Caki2 (cell line): Measurements from ENCODE around the gene EIF2S2. TPM values are rescaled to one million over a fixed set of nuclear protein-coding genes. Genes with fewer than 3 reads are reported as not detected.
"Not testable (repeated sequence)": the region's sequence is repeated elsewhere in the genome, so short reads cannot be mapped to it uniquely, and the experiment has no call there.

ENCODE experiments used
- DNase-seq: peaks from one replicate; pipeline ENCODE4 v3.0.0-alpha.2; 2015; ENCODE audit warnings: low read depth
- in situ Hi-C: cut with HindIII; loops from 2 replicates; pipeline ENCODE4 v1.10.0; 2016; ENCODE audit warnings: low sequenced_read_pairs, low pct_unique_long_range_greater_than_20kb, mixed read lengths
- total RNA-seq: library from RNA; depleted of rRNA; stranded (reverse); fragments of >200 nt; shearing (Covaris generic); gene quantifications from 2 replicates; pipeline ENCODE4 v1.2.3, GENCODE V29; 2014; ENCODE audit warnings: low replicate concordance; rRNA removed

EIF2S2 gene, protein sequence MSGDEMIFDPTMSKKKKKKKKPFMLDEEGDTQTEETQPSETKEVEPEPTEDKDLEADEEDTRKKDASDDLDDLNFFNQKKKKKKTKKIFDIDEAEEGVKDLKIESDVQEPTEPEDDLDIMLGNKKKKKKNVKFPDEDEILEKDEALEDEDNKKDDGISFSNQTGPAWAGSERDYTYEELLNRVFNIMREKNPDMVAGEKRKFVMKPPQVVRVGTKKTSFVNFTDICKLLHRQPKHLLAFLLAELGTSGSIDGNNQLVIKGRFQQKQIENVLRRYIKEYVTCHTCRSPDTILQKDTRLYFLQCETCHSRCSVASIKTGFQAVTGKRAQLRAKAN
- total RNA-seq = 171 and 241 TPM in 2 replicates

DNA sequence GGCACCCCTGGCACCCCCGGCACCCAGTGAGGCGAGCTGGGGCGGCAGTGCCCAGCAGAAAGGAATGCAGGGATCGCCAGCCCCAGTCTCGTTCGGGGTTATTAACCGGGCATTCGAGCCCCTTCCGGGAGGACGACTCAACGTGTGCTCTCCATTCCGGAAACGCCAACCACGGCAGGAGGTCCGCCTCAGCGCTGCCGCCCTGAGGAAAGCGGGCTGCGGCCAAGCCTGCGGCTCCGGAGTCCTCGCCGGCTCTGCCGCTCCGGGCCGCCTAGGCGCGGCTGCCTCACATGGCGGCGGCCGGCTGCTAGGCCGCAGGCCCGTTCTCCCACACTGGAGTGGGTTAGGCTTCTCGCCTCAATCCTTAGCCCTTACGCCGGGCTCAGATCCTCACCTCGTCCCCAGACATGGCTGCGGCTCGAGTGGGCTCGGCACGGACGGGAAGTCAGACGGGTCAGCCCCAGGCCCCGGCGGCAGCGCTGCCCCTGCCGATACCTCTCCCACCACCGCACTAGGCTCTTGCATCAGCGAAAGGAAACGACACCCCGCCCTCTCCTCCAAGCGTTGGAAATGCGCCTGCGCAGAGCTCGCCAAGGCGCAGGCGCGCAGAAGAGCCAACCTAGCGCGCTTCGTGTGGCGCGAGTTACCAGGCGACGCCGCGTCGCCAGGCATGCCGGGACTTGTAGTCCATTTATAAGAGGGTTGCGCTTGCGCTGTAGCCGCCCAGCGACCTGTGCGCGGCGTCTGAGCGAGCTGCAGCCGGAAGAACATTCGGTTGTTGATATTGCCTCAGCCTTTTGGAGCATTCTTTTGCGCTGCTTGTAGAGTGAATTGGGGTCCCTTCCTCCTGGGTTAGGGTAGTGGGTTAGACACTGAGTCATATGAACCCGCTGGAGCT is at the start of gene EIF2S2:
Gene EIF2S2 (minus strand): TSS at position 542 of the 898 bp plus-strand sequence. CDS start 133 bp downstream, at position 409.
- DNase-seq = peak; percentile 98
- in situ Hi-C loops = no loop called here

DNA sequence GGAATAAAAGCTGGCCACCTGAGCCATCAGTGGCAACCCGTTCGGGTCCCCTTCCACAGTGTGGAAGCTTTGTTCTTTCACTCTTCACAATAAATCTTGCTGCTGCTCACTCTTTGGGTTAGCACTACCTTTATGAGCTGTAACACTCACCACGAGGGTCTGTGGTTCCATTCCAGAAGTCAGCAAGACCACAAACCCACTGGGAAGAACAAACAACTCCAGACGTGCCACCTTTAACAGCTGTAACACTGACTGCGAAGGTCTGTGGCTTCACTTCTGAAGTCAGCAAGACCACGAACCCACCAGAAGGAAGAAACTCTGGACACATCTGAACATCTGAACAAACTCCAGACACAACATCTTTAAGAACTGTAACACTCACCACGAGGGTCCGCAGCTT is 45.7 kb upstream of the EIF2S2 start:
- DNase-seq, in situ Hi-C loops: not testable (repeated sequence)

GRCh38 chr20:34155836-34156235 is 43.8 kb upstream of the EIF2S2 start:
- in situ Hi-C loops = no loop called here
- DNase-seq = no peak

- DNase-seq, in situ Hi-C loops: not testable (repeated sequence)
Measured at GRCh38 chr20:34153169-34153568, 41.1 kb upstream of the EIF2S2 start.

- in situ Hi-C loops, DNase-seq: not testable (repeated sequence)
Measured at GRCh38 chr20:34152073-34152472, 40.0 kb upstream of the EIF2S2 start.

DNA sequence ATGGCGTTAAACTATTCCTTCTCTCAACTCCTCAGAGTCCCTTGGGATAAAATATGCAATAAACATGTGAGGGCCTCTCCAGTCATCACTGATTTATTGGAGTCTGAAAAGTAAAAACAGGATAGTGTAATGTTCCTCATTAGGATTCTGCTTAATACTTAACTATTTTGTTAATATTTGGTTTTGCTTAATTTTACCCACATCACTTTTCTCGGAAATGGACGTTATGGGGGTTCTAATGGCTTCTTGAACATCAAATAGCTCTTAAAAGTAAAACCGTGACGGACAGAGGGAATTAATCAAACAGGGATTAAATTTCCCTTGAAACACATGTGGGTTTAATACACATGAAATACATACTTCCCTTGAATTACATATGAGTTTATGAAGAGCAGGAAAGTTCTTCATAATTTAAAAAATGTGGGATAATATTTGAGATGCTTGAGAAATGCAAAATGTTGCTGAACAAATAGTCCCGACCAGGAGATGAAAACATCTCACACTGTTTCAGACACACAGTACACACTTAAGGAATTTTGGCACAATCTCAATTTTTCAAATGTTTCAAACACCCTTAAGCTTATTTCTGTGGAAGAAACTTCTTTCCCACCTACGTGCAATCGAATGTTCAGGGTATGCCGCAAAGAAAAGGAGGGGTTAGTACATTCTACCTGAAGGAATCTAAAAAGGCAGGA is 38.4 kb upstream of the EIF2S2 start:
- DNase-seq = no peak
- in situ Hi-C loops = no loop called here

DNA sequence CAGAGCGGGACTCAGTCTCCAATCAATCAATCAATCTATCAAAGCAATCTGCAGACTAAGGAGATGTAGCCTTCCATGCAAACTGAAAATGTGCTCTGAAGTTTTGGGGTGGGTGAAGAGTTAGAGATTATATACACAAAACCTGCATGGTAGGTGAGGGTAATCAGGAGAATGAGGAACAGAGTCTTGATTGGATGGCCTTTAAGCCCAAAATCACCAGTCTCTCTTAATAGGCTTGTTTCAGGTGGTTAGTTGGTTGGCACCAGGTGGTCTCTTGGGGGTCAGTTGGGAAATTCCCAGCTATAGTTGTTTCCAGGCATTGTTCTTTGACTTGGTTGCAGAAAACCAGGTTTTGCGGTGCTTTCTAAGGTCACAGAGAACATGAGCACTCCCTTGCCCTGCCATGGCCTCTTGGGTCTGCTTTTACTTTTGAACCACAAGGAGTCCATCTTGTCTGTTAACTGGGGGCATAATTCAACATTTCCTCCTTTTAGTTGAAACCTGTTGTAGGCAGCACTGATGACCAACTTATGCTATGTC is 33.3 kb upstream of the EIF2S2 start:
- DNase-seq = no peak
- in situ Hi-C loops = no loop called here

DNA sequence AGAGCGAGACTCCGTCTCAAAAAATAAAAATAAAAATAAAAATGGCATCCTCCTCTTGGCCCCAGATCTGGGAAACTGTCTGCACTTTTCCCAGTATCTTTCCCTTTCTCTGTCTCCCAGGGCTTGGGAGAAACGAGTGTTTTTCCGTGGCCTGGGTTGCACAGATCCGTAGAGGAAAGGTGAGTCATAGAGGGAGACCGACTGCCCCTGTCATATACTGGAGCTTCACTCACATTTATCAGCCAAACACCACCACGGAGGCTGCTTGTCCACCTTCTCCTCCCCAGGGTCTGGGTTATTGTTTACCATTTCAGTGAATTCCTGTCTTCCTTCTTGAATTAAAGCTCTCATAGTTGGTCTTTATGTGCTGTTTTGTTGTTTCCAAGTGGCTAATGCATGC is 31.9 kb upstream of the EIF2S2 start:
- in situ Hi-C loops = no loop called here
- no peak for DNase-seq

GRCh38 chr20:34142121-34142520 is 30.1 kb upstream of the EIF2S2 start:
- no peak for DNase-seq
- in situ Hi-C loops = no loop called here

DNA sequence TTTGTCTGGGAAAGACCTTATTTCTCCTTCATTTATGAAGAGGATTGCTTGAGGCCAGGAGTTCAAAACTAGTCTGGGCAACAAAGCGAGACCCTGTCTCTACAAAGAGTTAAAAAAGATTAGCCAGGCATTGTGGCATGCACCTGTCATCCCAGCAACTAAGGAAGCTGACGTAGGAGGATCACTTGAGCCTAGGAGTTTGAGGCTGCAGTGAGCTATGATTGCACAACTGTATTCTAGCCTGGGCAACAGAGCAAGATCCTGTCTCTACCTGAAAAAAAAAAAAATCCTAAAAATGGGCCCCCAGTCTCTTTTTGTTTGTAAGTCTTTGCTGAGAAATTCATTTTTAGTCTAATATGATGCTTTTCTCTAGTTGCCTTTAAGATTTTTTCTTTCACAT is 29.2 kb upstream of the EIF2S2 start:
- no peak for DNase-seq
- in situ Hi-C loops = no loop called here

DNA sequence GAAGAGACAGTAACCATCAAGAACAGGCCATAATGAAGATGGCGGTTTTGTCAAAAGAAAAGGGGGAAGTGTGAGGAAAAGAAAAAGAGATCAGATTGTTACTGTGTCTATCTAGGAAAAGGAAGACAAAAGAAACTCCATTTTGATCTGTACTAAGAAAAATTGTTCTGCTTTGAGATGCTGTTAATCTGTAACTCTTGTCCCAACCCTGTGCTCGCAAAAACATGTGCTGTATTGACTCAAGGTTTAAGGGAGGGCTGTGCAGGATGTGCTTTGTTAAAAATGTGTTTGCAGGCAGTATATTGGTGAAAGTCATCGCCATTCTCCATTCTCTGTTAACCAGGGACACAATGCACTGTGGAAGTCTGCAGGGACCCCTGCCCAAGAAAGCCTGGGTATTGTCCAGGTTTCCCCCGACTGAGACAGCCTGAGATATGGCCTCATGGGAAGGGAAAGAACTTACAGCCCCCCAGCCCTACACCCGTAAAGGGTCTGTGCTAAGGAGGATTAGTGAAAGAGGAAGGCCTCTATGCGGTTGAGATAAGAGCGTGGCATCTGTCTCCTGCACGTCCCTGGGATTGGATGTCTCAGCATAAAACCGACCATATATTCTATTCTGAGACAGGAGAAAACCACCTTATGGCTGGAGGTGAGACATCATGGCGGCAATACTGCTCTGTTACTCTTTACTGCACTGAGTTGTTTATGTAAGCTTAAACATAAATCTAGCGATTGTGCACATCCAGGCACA is 23.7 kb upstream of the EIF2S2 start:
- in situ Hi-C loops, DNase-seq: not testable (repeated sequence)

- DNase-seq, in situ Hi-C loops: not testable (repeated sequence)
Measured at GRCh38 chr20:34133365-34133860, 21.4 kb upstream of the EIF2S2 start.

GRCh38 chr20:34132943-34133342 is 20.9 kb upstream of the EIF2S2 start:
- in situ Hi-C loops = not testable (repeated sequence)

GRCh38 chr20:34132491-34132890 is 20.4 kb upstream of the EIF2S2 start:
- in situ Hi-C loops, DNase-seq: not testable (repeated sequence)

More at GRCh38 chr20:34132943-34133342, 20.9 kb upstream of the EIF2S2 start:
- not testable (repeated sequence) for DNase-seq

- in situ Hi-C loops = no loop called here
- no peak for DNase-seq
Measured at GRCh38 chr20:34131491-34131890, 19.4 kb upstream of the EIF2S2 start.

- in situ Hi-C loops = no loop called here
- DNase-seq = peak; percentile 64
Measured at GRCh38 chr20:34129518-34130162, 17.6 kb upstream of the EIF2S2 start.

GRCh38 chr20:34127792-34128191 is 15.7 kb upstream of the EIF2S2 start:
- in situ Hi-C loops = no loop called here
- DNase-seq = no peak
